ENCODE results near the gene AGO1. TPM values are rescaled to one million over a fixed set of nuclear protein-coding genes. Genes with fewer than 3 reads are reported as not detected.
"Not testable (repeated sequence)": the region's sequence is repeated elsewhere in the genome, so short reads cannot be mapped to it uniquely, and the experiment has no call there.

The AGO1 gene
- total RNA-seq, 1 experiment from 2014 or later = 10.1 TPM

DNA sequence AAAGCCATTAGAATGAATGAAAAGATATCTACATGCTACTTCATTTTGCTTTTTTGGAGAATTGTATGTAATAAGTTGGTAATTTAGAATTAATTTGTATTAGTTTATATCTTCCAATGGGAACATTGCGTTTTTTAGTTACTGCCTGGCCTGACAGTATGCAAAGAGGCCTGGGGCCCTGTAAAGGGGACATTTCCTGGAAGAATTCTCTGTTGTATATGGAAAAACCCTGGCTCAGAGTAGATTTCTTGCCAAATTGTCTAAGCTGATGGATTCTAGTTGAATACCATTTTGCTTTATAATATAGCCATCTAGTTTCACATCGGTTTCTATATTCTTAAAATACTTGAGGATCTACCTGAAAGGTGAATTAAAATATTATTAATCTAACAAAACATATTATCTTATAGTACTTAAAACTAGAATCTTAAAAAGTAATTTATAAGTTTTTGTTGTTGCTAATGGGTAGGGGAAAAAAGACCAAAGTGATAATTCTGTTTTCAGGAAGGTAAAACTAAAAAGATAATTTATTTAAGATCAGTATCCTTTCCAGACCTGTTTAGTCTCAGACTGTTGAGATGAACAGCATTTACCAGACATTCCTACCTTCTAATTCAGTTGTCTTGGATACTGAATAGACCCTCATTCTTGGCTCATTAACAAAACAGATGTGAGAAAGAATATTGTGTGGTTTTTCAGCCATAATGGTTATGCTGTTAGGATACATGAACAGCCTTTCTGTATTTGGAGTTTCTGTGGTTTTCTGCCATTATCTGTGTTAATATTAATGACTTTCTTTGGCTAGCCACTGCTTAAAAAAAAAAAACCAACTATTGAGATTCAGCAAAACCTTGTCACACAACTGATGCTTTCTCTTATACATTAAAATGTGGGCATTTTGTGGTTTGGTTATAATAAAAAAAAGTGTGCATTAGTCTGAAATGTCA is 52.7 kb downstream of the AGO1 start:
- peak; percentile 47 for DNase-seq (ENCODE audit: low read depth, low spot score)
- in situ Hi-C loops (cut with HindIII; ENCODE audit: low pct_unique_long_range_greater_than_20kb, low sequenced_read_pairs) = no loop called here

DNA sequence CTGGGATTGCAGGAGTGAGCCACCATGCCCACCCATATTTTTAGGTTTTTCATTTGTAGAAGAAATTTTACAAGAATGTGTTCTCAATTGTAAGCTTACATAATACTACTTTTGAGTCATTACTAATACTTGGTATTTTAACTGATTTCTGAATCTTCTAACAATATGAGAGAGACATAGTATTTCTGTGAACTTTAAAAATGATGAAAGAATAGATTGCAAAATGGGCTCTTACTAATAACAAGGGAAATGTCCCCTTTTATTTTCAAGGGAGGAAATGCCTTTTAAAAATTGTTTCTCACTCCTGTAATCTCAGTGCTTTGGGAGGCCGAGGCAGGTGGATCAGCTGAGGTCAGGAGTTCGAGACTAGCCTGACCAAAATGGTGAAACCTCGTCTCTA is 53.8 kb downstream of the AGO1 start:
- DNase-seq (ENCODE audit: low read depth, low spot score) = no peak
- in situ Hi-C loops (cut with HindIII; ENCODE audit: low pct_unique_long_range_greater_than_20kb, low sequenced_read_pairs) = no loop called here

DNA sequence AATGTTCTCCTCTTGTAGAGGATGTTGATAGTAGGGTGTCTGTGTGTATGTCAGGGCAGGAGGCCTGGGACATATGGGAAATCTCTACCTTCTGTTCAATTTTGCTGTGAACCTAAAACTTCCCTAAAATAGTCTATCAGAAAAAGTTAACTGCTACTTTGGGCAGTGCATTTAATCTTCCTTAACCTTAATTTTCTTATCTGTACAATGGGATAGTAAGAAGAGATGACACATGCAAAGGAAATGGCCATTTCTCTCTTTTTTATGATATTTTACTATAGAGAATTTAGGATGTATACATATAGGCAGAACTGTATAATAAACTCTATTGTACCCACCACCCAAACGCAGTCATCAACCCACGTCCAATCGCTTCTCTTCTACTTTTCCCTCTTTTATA is 56.5 kb downstream of the AGO1 start:
- DNase-seq (ENCODE audit: low read depth, low spot score) = no peak
- in situ Hi-C loops (cut with HindIII; ENCODE audit: low pct_unique_long_range_greater_than_20kb, low sequenced_read_pairs) = no loop called here

DNA sequence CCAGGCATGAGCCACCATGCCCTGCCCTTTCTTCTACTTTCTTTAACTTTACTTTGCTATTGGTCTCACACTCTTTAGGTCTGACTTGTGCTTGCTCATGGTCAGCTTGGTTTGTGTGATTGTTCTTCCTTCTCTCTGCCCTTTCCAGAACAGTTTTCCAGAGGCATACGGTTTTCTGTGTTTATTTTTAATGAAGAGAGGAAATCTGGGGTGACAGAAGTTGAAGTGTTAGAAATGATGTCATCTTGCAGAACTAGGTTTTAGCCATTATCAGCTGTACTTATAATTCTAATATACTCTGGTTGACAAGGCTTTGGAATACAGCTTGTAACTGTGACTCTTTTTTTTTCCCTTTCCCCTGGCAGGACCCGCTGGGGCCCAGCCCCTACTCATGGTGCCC is 62.3 kb downstream of the AGO1 start:
- DNase-seq (ENCODE audit: low read depth, low spot score) = no peak
- in situ Hi-C loops (cut with HindIII; ENCODE audit: low pct_unique_long_range_greater_than_20kb, low sequenced_read_pairs) = no loop called here

DNA sequence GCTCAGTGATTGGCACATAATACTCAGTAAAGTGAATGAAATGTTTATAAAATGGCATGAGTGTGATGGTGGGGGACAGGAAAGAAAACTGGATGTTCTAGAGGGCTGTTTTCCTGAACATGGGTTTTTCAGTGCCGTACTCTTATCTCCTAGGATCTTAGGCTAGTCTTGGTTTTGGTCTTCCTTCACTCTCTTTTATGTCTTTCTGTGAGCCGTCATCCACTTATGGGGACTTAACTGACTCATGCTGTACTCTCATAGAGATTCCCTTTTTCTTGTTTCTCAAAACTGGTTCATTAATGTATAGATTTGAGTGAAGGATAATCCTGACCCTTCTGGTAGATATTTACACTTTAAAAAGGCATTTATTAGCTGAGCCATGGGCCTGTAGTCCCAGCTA is 64.5 kb downstream of the AGO1 start:
- DNase-seq (ENCODE audit: low read depth, low spot score) = no peak
- in situ Hi-C loops (cut with HindIII; ENCODE audit: low pct_unique_long_range_greater_than_20kb, low sequenced_read_pairs) = no loop called here

DNA sequence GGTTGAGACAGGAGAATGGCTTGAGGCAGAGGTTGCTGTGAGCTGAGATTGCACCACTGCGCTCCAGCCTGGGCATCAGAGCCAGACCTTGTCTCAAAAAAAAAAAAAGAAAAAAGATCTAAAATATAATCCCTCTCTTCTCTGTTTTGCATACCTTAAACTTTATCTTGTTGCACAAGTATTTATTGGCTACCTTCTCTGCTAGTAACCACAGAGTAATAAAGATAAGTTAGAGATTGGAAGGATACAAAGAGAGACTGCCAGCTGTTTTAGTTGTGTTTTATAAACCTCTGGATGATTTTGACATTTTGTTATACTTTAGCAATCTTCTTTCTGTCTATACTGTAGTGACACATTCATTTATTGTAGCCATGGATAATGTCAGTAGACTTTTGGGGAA is 75.5 kb downstream of the AGO1 start:
- in situ Hi-C loops (cut with HindIII; ENCODE audit: low pct_unique_long_range_greater_than_20kb, low sequenced_read_pairs) = no loop called here
- no peak for DNase-seq (ENCODE audit: low read depth, low spot score)

DNA sequence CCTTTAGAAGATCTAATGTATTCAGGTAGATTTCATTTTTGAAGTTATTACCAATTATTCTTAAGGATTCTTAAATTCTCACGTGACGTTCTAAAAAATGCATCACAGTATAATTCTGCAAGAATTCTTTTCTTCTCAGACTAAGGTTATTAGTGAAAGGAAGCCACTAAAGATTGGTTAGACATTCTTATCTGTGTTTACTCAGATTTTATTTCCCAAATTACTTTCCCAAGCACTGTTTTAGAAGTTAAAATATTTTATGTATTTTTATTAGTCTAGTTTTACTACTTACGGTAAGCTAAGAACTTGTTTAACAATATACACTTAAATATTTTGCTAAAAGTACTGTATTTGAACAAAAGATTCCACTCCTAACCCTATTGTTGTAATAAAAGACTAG is 76.3 kb downstream of the AGO1 start:
- DNase-seq (ENCODE audit: low read depth, low spot score) = no peak
- in situ Hi-C loops (cut with HindIII; ENCODE audit: low pct_unique_long_range_greater_than_20kb, low sequenced_read_pairs) = no loop called here

DNA sequence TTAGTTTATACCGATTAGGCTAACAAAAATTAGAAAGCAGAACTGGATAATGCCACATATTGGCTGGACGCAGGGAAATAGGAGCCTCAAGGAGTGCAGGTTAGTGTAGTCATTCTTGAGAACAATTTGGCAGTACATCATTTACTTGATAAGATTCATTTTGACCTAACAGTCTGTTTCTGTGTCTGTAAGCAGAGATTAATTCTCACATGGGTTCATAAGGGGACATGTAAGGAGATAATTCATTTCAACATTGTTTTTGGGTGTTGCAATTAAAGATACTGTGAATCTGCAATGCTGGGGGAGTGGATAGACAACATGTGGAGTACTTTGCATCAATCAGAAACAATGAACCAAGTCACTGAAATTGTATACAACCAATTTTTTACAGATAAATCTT is 79.9 kb downstream of the AGO1 start:
- in situ Hi-C loops (cut with HindIII; ENCODE audit: low pct_unique_long_range_greater_than_20kb, low sequenced_read_pairs) = no loop called here
- DNase-seq (ENCODE audit: low read depth, low spot score) = no peak

DNA sequence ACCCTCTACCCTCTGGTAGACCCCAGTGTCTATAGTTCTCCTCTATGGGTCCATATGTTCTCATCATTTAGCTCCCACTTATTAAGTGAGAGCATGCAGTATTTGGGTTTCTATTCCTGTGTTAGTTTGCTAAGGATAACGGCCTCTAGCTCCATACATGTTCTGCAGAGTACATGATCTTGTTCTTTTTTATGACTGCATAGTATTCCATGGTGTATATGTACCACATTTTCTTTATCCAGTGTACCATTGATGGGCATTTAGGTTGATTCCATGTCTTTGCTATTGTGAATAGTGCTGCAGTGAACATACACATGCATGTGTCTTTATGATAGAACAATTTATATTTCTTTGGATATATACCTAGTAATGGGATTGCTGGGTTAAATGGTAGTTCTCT is 81.3 kb downstream of the AGO1 start:
- in situ Hi-C loops (cut with HindIII; ENCODE audit: low pct_unique_long_range_greater_than_20kb, low sequenced_read_pairs); DNase-seq (ENCODE audit: low read depth, low spot score): not testable (repeated sequence)

DNA sequence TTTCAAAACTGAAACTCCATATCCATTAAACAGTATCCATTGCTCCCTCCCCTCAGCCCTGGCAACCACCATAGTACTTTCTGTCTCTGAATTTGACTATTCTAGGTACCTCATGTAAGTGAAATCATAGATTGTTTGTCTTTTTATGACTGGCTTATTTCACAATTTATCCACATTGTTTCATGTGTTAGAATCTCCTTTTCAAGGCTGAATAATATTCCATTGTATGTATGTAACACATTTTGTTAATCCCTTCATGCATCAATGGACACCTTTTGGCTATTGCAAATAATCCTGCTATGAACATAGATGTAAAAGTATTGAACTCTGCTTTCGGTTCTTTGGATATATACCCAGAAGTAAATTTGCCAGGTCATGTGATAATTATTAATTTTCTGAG is 85.4 kb downstream of the AGO1 start:
- in situ Hi-C loops (cut with HindIII; ENCODE audit: low pct_unique_long_range_greater_than_20kb, low sequenced_read_pairs) = no loop called here
- no peak for DNase-seq (ENCODE audit: low read depth, low spot score)

DNA sequence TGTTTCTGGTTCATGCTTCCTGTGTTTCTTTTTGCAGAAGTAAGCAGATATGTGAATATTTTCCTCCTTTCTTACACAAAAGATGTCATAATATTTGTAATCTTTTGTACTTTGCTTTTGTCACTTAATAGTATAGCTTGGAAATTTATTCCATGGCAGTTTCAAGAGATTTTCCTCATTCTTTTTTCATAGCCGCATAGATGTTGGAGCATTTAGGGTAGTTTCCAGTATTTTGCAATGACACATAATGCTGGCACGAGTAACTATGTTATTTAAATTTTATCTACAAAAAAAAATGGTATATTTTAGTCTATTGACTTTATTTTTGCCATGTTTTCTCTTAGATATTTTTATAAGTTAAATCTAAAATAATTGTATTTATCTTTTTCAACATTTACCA is 88.6 kb downstream of the AGO1 start:
- DNase-seq (ENCODE audit: low read depth, low spot score) = no peak
- in situ Hi-C loops (cut with HindIII; ENCODE audit: low pct_unique_long_range_greater_than_20kb, low sequenced_read_pairs) = no loop called here

DNA sequence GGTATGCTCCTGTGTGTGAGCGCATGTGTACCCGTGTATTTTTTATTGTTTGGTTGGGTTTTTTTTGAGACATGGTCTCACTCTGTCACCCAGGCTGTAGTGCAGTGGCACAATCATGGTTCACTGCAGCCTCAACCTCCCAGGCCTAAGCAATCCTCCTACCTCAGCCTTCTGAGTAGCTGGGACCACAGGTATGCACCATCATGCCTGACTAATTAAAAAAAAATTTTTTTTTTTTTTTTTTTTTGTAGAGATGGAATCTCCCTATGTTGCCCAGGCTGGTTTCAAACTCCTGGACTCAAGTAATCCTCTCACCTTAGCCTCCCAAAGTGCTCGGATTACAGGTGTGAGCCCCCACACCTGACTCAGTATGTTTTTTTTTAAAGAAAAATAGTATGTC is 89.6 kb downstream of the AGO1 start:
- DNase-seq (ENCODE audit: low read depth, low spot score); in situ Hi-C loops (cut with HindIII; ENCODE audit: low pct_unique_long_range_greater_than_20kb, low sequenced_read_pairs): not testable (repeated sequence)

DNA sequence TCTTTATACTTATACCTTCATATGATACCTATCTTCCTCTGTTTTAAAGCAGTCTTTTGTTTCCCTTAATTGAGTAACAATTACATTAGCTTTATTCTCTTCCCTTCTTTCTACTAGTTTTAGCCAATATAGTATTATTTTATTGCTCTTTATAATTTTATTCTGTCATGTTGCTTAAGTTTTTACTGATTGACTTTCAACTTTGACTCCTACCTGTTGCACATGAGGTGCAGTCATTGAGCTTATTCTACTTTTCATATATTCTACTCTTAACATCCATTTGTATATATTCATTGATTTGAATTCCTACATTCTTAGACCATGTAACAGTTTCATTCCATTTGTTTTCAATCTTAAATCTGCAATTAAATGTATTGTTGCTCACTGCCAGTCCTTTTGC is 97.1 kb downstream of the AGO1 start:
- in situ Hi-C loops (cut with HindIII; ENCODE audit: low pct_unique_long_range_greater_than_20kb, low sequenced_read_pairs) = no loop called here
- DNase-seq (ENCODE audit: low read depth, low spot score) = no peak

Other genes starting within 250 kb of the AGO1 start
- 28.3 and 33.7 TPM in 2 replicates for gene PSMB2, start 241.7 kb upstream of the AGO1 start, total RNA-seq (2014; rRNA removed; shearing (Covaris generic))
- 20.9 and 21.4 TPM in 2 replicates for gene C1orf216, start 164.3 kb upstream of the AGO1 start, total RNA-seq (2014; rRNA removed; shearing (Covaris generic))
- gene CLSPN, start 113.2 kb upstream of the AGO1 start, total RNA-seq (2014; rRNA removed; shearing (Covaris generic)) = 12.5 and 14.3 TPM in 2 replicates
- 7.6 and 9.2 TPM in 2 replicates for gene AGO4, start 75.2 kb upstream of the AGO1 start, total RNA-seq (2014; rRNA removed; shearing (Covaris generic))
- gene AGO3, start 47.9 kb downstream of the AGO1 start, total RNA-seq (2014; rRNA removed; shearing (Covaris generic)) = 11.7 and 13.1 TPM in 2 replicates
- gene TEKT2, start 200.9 kb downstream of the AGO1 start, total RNA-seq (2014; rRNA removed; shearing (Covaris generic)) = not detected in 2 replicates
- gene ADPRS, start 205.7 kb downstream of the AGO1 start, total RNA-seq (2014; rRNA removed; shearing (Covaris generic)) = 26.8 and 28.9 TPM in 2 replicates
- 0.11 TPM in 1 of 2 replicates, not detected in the other for gene COL8A2, start 242.0 kb downstream of the AGO1 start, total RNA-seq (2014; rRNA removed; shearing (Covaris generic))